Stimulated activated naive CD4-positive, alpha-beta T cell (primary cell): ENCODE results near the gene GADD45GIP1.
A peak's percentile ranks its signal among the peaks of the same experiment; 100 is the strongest.
"Not testable (repeated sequence)": the region's sequence is repeated elsewhere in the genome, so short reads cannot be mapped to it uniquely, and the experiment has no call there.

Experiments
- DNase-seq, 6 experiments: peaks; one replicate each; lab custom pipeline; 2025; lab: John Stamatoyannopoulos, UW

The GADD45GIP1 gene

DNA sequence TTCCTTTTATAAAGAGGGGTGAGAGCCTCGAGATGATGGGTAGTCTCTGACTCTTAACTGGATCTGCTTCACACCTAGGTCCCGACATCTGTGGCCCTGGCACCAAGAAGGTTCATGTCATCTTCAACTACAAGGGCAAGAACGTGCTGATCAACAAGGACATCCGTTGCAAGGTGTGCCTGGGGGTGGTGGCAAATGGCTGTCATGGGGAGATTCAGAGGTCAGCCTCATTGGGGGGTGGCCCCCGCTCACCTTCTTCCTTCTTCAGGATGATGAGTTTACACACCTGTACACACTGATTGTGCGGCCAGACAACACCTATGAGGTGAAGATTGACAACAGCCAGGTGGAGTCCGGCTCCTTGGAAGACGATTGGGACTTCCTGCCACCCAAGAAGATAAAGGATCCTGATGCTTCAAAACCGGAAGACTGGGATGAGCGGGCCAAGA, 17.0 kb downstream of the GADD45GIP1 start:
- DNase-seq: no peak

DNA sequence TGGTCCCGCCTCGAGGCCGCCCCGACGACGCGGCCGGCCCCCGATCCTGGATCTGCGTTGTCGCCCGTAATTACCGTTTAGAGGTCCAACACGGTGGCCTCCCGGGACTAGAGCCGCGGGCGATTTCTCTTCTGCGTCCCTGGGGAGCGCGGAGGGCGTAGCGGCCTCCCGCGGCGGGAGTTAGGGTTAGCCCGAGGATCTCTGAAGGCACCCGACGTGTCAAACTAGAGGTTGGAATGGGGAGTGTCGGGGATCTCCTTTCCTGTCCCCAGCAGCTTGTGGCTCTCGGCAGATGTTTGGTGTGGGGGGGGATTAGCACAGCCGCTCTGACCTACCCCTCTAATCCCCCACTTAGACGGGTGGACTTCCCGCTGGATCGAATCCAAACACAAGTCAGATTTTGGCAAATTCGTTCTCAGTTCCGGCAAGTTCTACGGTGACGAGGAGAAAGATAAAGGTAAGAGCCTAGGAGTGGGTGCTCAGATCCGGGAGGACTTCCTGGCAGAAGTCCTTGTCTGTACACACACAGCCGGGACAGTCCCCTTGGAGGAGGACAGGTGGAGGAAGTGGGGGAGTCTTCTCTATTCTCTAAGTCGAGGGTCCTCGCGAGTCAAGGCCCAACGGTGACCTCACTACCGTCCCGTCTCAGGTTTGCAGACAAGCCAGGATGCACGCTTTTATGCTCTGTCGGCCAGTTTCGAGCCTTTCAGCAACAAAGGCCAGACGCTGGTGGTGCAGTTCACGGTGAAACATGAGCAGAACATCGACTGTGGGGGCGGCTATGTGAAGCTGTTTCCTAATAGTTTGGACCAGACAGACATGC, 18.0 kb downstream of the GADD45GIP1 start:
- DNase-seq: peak; percentile 15 to 79 (median 44)

DNA sequence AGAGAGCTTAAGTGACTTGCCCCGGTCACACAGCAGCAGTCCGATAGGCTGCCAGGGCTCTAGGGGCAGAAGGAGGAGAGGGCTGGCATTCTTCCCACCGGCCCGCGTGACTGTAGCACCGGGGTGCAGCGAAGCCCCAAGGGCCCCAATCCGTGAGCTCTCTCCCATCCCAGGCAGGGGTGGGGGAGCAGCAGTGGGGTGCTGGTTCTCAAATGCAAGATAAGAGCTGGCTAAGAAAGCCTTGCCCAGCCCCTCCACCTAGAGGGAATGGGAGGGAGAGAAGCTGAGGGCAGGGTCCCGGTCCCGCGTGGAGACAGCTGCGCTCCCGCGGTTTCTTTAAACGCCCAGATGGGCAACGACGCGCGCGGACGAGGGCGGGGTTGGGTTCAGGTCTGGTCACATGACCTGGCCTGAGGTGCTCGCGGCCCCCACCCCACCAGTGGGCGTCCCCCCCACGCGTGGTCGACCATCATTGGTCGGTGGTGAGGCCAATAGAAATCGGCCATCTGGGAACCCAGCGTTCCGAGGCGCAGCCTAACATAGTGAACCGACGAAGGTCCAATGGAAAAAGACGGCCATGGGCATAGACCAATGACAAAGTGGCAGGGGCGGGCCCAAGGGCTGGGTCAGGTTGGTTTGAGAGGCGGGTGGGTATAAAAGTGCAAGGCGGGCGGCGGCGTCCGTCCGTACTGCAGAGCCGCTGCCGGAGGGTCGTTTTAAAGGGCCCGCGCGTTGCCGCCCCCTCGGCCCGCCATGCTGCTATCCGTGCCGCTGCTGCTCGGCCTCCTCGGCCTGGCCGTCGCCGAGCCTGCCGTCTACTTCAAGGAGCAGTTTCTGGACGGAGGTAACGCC, 18.9 kb downstream of the GADD45GIP1 start, which contains the start of gene CALR:
CALR (plus strand) TSS at position 683 of the 852 bp plus-strand sequence; CDS start at position 754, 71 bp downstream.
- DNase-seq: peak; percentile 97 to 99 (median 99)

DNA sequence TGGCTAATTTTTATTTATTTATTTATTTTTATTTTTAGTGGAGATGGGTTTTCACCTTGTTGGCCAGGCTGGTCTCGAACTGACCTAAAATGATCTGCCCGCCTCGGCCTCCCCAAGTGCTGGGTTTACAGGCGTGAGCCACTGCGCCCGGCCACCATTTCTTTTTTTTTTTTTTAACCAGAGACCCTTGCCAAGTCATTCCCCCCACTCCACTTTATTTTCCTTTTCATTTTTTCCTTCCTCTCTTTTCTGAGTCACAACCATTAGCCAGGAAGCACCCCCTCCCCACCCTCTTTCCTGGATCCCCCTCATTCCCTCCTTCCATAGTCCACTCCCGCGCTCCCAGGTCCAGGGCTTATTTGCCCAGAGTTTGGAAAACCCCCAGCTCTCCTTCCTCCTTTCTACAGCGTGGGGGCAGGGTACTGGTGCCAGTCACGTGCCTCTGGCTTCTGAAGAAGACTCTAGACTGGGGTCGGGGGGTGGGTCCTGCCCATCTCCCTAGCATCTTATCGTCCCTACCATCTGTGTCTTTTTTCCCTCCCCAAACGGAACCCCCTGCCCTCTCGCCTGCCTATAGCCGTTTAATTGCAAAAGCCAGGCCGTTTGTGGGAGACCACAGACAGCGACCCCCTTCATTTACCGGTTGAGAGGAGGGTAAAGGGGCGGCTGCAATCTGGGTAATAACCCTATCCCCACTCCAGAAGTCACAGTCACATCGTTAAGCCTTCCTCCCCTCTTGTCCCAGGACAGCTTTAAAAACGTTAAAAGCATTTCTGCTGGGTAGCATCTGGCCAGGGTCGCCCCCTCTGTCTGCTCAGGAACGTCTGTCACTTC, 19.7 kb downstream of the GADD45GIP1 start:
- peak in 1 of 6 experiments; percentile 31 for DNase-seq

DNA sequence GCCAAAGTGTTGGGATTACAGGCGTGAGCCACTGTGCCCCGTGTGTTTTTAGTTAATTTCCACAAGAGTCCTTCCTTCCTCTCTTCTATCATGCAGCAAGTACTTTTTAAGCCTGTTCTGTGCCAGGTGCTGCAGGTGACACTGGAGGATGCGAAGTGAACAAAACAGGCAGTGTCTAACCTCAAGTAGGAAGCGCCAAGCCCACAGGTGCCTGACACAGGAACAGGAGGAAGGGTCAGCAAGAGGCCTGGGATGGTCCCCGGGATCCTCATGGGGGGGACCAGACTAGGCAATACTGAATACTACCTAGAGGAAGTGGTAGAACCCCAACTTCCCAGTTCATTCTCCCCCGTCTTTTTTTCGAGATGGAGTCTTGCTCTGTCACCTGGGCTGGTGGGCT, 20.4 kb downstream of the GADD45GIP1 start:
- peak in 1 of 6 experiments; percentile 15 for DNase-seq

DNA sequence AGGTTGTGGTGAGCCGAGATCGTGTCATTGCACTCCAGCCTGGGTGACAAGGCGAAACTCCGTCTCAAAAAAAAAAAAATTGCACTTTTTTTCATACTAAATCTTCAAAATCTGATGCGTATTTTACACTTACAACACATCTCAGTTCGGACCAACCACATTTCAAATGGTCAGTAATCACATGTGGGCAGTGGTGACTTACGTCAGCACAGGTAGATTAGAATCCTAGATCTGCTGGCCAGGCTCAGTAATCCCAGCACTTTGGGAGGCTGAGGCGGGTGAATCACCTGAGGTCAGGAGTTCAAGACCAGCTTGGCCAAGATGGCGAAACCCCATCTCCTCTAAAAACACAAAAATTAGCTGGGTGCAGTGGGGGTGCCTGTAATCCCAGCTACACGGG, 22.0 kb downstream of the GADD45GIP1 start:
- no peak for DNase-seq

DNA sequence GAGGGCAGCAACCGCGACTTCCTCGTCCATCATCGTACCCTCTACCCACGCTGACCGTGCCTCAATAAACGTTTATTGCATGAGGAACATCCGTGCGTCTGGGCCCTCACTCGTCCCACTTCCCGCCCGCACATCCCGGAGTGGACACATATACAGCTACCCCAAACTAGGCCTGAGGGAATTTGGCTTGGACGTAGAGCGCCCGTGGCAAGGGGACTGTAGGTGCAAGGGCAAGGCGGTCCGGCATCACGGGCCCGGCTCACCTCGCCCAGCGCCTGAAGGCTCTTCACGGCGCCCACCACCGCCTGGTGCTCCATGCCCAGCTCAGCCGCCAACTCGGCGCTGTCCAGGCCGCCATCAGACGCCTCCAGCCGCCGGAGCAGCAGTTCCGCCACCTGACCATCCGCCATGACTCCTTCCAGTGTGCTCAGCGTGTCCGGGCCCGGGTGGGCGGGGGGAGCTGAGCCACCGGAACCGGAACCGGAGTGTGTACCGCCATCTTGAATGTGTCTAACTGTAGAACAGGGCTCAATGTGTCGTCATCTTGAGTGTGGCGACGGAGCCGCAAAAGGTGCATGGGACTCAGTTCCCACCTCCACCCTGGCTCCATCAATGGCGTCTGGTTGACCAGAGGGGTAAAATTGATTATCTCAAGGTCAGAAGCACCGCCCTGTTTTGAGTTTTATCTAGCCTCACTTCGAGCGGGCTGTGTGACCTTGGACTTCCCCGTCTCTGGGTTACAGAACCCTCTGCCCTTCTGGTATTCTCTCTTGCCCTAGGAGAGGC, 23.5 kb downstream of the GADD45GIP1 start, which contains the start of gene FARSA:
FARSA (minus strand) TSS at position 425 of the 786 bp plus-strand sequence; CDS start at position 410, 15 bp downstream.
- peak; percentile 73 to 85 (median 81) for DNase-seq

DNA sequence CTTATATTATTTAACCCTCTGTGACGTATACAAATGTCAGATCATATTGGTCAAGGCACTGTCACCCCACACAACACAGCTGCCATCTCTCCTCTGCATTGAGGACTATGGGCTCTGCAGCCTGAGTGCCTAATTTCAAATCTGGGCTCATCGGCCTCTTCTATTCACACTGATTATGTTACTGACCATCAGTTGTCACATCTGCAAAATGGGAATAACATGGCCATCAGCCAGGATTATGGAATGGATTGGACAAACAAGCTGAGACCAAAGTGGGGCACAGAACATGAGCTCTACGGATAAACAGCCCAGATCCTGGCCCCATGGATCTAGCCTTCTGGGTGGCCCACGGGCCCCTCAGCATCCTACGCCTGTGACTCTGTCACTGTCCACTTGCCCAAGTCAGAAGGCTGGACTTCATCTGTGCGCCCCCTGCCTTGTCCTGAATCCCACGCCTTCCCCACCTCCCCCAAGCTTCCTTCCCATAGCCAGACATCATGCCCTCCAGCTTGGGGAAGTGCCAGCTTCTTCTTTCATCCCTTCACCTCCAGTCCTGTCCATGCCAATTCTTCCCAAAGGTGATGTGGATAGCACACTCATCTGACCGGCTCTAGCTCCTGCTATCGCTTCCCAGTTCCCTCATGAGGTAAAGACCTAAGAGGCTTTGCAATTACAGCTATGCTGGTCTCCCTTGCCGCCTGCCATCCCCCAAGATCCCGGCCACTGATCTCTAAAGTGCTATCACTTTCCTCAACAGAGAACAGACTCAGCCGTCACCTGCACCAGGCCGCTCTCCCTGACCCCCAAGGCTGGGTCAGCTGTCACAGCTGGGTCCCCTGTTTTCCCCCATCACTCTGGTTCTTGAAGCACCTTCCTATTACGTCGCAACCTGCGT, 24.4 kb downstream of the GADD45GIP1 start:
- no peak for DNase-seq

DNA sequence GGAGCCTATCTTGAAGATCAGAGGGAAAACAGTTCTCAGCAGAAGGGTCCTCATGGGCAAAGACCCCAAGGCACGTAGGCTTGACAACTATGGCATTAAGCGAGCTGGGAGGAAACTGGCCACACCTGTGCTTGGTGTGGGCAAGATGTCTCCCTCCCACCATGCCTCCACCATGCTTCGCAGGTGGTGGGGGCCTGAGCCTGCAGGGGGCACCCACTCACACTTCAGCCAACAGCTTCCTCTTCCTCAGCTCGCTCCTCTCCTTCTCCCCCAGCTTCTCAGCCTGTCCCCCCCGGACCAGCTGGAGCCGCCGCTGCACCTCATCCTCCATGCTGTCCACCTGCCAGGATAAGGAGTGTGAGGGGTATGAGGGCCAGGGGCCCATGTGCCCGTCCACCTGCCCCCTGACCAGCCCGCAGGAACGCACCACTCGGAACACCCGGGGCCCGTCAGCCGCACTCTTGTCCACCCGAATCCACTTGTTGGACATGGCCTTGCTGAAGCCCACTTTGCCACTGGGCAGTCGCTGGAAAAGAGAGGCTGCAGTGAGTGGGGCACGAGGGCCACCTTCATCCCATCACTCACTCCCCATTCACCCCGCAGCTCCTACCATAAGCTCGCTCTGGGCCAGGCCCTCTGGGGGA, 26.9 kb downstream of the GADD45GIP1 start:
- DNase-seq: no peak

DNA sequence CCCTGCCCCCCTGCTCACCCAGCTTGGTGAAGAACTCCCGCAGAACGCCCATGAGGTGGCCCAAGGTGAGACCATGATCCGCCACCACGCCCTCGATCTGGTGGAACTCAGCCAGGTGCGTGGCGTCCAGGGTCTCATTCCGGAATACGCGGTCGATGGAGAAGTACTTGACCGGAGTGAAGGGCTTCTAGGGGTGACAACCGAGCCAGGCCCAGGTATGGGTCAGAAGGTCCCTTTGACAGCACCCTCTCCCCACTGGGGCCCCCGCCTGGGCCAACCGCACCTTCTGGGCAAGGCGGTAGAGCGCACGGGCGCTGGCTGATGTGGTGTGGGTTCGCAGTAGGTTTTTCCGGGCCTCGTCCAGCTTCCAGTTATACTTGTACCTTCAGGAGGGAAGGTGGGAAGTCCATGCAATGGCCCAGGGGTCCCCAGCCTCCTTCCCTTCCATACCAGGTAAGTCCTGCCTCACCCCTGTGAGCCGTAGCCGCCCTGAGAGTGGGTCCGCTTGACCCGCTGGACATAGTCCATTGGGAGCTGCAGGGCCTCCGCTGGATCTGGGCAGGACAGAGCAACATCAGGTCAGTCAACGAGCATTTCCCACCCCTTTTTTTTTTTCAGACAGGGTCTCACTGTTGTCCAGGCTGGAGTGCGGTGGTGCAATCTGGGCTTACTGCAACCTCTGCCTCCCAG, 32.3 kb downstream of the GADD45GIP1 start:
- DNase-seq: no peak

DNA sequence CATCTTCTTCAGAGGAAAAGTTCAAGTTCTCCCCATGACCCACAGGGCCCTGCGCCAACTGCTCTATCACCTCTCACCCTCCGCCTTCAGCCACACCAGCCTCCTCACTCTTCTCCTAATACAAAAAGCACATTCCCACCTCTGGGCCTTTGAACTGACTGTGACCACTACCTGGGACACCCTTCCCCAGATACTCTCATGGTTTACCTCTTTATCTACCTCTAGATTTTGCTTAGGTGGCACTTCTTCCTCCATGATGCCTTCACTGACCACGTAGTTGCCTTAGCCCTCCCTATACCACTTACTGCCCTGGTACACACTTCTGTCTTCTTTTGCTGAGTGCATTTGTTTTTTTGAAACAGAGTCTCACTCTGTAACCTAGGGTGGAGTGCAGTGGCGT, 34.1 kb downstream of the GADD45GIP1 start:
- no peak for DNase-seq

DNA sequence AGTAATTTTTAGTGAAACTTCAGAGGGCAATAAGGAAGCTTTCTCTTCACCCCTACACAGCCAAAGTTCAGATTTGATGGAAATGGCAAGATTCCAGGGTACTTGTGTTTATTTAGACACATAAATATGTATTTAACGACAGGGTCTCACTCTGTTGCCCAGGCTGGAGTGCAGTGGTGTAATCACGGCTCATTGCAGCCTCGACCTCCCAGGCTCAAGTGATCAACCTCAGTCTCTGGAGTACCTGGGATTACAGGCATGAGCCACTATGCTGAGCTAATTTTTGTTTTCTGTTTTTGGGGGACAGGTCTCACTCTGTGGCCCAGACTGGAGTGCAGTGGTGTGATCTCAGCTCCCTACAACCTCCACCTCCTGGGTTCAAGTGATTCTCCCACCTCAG, 36.0 kb downstream of the GADD45GIP1 start:
- DNase-seq: no peak

DNA sequence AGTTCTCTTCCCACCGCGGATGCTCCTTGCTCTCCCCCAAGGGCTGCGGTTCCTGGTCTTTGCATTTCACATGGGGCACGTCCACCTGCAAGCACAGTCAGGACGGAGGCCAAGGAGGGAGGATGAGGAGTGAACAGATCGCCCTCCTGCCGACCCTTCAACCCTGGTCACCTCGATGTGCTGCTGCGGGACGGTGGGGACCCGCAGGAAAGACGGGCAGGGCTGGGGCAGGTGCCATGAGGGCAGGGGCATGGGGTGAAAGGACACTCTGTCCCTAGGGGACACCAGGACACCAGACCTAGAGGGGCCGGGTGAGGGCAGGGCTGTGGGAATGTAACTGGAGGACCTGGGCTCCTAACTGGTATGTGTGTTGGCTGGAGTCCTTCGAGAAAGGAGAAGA, 38.8 kb downstream of the GADD45GIP1 start:
- DNase-seq: no peak

DNA sequence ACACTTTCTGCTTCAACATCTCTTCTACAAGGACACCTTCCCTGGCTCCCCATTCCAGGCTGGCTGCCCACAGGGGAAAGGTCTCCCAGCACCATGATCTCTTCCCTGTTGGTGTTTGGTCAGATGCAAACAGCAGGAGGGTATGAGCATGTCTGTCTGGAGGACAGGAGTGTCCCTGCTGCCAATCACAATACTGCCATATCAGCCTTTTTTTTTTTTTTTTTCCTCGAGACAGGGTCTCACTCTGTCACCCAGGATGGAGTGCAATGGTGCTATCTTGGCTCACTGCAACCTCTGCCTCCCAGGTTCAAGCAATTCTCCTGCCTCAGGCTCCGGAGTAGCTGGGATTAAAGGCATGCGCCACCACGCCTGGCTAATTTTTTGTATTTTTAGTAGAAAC, 41.2 kb downstream of the GADD45GIP1 start:
- DNase-seq: not testable (repeated sequence)

DNA sequence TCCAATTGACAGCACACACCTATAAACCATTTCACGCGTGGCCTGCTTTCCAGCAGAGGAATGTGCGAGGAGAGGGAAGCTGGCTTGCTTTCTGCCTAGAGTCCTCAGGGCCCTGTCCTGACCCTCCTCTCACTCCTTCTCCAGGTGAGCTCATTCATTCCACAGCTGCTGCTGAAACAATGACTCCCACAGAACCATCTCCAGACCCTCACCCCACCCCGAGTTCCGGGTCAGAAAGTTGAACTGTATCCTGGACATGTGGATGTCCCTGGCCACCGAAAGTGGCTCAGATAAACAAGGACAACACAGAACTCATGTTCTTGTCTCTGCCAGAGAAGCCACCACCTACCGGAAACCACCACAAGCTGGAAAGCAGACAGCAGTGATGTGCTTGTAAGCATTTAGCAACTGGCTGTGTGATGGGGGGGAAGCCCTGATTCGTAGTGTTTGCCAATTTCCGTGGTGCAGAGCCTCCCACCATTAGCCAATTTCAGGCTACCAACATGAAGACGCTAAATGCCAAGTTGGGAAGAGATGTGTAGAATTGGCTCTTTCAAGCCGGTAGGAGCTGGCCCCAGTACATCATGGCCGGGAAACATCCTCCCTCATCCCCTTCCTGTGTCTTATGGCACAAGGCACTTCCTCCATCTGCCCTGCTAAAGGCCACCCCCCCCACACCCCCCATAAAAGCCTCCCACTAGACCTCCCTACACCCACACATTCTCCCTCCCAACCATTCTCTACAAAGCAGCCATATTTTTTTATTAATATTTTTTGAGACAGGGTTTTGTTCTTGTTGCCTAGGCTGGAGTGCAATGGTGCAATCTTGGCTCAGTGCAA, 43.0 kb downstream of the GADD45GIP1 start:
- DNase-seq: peak; percentile 23 to 71 (median 57)

DNA sequence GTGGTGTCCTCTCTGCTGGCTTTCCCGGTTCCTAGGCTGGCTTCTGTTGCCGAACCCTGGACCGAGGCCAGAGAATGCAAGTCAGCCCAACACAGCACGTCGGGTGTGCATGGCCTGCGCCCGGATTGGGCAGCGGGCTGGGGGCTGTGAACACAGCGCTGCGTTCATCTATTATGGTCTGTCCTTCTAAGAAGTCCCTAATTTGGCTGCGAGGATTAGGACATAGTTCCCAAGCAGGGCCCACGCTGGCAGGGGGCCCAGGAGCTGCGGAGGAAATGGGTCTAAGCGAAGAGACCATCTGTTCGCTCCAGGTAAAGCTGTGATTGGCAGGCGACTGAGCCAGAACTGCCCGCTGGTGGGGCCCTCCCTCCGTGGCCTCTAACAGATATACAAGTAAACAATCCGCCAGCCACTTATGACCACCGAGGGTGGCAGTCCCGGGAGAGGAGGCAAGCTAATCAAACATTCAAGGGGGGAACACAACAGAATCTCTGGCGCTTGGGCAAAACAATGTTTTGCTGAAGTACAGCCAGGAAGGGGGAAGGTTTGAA, 43.9 kb downstream of the GADD45GIP1 start:
- no peak for DNase-seq

DNA sequence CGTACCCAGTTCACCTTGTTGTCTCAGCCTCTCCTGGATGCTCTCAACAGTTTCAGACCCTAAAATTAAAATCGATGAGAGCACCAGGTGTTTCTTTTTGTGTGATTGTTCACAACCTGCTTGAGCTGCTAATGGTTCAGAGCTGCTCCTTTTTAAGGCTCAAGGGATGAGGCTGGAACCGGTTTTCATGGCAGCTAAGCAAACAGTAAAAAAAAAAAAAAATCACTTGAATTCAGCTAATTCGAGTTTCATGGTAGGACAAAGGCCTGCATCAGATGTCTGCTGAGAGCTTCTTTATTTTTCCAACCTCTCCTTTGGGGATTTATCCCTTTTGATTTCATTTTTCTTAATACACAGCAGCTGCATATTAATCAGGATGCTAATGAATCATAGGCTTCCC, 44.5 kb downstream of the GADD45GIP1 start:
- no peak for DNase-seq
